Measurements from ENCODE around the gene PTK7.

PTK7 gene

DNA sequence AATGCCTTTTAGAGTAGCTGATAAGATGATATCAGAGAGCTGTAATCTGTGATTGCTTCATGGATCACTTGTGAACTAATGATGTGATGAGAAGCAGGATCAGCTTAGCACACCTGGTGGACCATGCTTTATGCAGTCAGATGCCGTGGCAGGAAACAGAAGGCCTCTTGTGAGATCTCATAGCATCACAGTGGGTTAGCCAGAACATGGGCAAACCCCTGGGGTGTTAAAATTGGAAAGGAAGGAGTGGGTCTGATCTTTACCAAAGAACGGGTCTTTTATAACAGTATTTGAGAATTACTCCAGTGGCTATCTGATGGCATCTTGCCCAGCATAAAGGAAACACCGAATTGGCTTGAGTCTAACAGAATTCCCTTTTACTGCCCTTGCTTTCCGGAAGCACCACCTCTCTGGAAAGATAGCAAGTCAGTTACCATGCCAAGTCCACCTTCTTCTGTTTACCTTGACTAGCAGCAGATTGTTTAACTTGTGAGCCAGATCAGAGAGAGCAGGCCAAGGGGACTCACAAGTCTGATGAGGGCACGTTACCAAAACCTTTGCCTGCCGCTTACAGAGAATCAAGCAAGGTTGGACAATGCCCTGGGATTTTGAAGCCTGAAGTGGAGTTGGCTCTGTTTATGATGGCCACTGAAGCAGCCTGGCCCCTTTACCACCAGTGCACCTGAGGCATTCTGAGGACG lies 74.1 kb downstream of the PTK7 start:
- Histone ChIP-seq H3K9me3 (ENCODE audit: insufficient read depth, low read length) (no peaks in the 10 kb centered on the region), H3K36me3 (replicated peaks; ENCODE audit: low read depth, low read length) (no peaks in the 10 kb centered on the region), H4K20me1 (ENCODE audit: insufficient read depth, low read length) (no peaks in the 10 kb centered on the region), H3K4me1 (ENCODE audit: low read length) (no peaks in the 10 kb centered on the region), H3K27me3 (ENCODE audit: low read depth, low read length) (peaks cover 7% of the 10 kb centered on the region; the same call in 1 of the 2 replicates), H3K9ac (ENCODE audit: low read length) (no peak overlapping the region), H2AFZ (ENCODE audit: low read depth, low read length) (no peak overlapping the region), H3K4me3 (ENCODE audit: low read length) (no peak overlapping the region), H3K79me2 (ENCODE audit: low read length) (no peaks in the 10 kb centered on the region), H3K4me2 (ENCODE audit: low read length) (no peak overlapping the region), H3K27ac (ENCODE audit: low read length) (no peak overlapping the region)
- TF ChIP-seq EZH2phosphoT487 (IDR thresholded peaks at IDR 0.05; ENCODE audit: low read depth) (no peak), CTCF (IDR thresholded peaks at IDR 0.05; ENCODE audit: low read depth, low read length) (no peak)

DNA sequence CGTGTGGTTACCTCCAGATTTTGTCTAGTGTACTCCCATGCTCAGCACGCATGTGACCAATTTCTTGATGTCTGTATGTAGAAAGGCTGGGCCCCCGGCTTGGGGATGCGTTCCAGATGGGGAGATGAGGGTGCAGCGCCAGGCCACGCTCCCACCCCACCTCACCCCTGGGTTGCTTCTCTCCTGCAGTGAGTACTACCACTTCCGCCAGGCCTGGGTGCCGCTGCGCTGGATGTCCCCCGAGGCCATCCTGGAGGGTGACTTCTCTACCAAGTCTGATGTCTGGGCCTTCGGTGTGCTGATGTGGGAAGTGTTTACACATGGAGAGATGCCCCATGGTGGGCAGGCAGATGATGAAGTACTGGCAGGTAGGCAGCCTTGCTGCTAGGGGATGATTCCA lies 83.5 kb downstream of the PTK7 start:
- no peak overlapping the region for H3K27ac ChIP-seq (ENCODE audit: low read length)
- no peak for TF ChIP-seq EZH2phosphoT487 (IDR thresholded peaks at IDR 0.05; ENCODE audit: low read depth)
- no peak for TF ChIP-seq CTCF (IDR thresholded peaks at IDR 0.05; ENCODE audit: low read depth, low read length)
- no peaks in the 10 kb centered on the region for H3K36me3 ChIP-seq (replicated peaks; ENCODE audit: low read depth, low read length)
- no peak overlapping the region for H2AFZ ChIP-seq (ENCODE audit: low read depth, low read length)
- H3K9ac ChIP-seq (ENCODE audit: low read length), result no peak overlapping the region
- H3K4me2 ChIP-seq (ENCODE audit: low read length), result no peak overlapping the region
- H3K27me3 ChIP-seq (ENCODE audit: low read depth, low read length), result peaks cover 4% of the 10 kb centered on the region; the same call in 1 of the 2 replicates
- H3K79me2 ChIP-seq (ENCODE audit: low read length), result no peaks in the 10 kb centered on the region
- no peak overlapping the region for H3K4me3 ChIP-seq (ENCODE audit: low read length)
- H3K4me1 ChIP-seq (ENCODE audit: low read length), result no peaks in the 10 kb centered on the region
- H4K20me1 ChIP-seq (ENCODE audit: insufficient read depth, low read length), result no peaks in the 10 kb centered on the region
- no peaks in the 10 kb centered on the region for H3K9me3 ChIP-seq (ENCODE audit: insufficient read depth, low read length)

DNA sequence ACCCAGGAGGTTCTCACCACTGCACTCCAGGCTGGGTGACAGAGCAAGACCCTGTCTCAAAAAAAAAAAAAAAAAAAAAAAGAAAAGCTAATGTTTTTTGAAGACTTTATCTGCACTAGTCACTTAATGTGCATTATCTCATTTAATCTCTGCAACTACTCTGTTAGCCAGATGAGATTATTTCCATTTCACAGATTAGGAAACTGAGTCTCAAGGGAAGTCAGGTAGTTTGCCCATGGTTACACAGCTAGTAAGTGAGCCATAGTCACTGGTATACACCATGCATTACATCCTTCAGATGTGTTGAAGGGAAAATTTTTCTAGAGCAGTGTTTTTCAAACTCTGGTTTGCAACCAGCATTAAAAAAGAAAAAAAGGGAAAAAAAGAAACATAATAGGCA lies 87.8 kb downstream of the PTK7 start:
- TF ChIP-seq EZH2phosphoT487 (IDR thresholded peaks at IDR 0.05; ENCODE audit: low read depth), result no peak
- TF ChIP-seq CTCF (IDR thresholded peaks at IDR 0.05; ENCODE audit: low read depth, low read length), result no peak
- peaks cover 4% of the 10 kb centered on the region; the same call in 1 of the 2 replicates for H3K27me3 ChIP-seq (ENCODE audit: low read depth, low read length)
- no peaks in the 10 kb centered on the region for H3K36me3 ChIP-seq (replicated peaks; ENCODE audit: low read depth, low read length)
- no peak overlapping the region for H3K4me3 ChIP-seq (ENCODE audit: low read length)
- H4K20me1 ChIP-seq (ENCODE audit: insufficient read depth, low read length), result no peaks in the 10 kb centered on the region
- no peak overlapping the region for H3K9ac ChIP-seq (ENCODE audit: low read length)
- H3K9me3 ChIP-seq (ENCODE audit: insufficient read depth, low read length), result no peaks in the 10 kb centered on the region
- no peak overlapping the region for H2AFZ ChIP-seq (ENCODE audit: low read depth, low read length)
- H3K79me2 ChIP-seq (ENCODE audit: low read length), result no peaks in the 10 kb centered on the region
- no peak overlapping the region for H3K4me2 ChIP-seq (ENCODE audit: low read length)
- no peak overlapping the region for H3K27ac ChIP-seq (ENCODE audit: low read length)
- no peaks in the 10 kb centered on the region for H3K4me1 ChIP-seq (ENCODE audit: low read length)

GRCh38 chr6:43170417-43170930 lies 94.4 kb downstream of the PTK7 start:
- Histone ChIP-seq H3K4me3 (ENCODE audit: low read length) (peak overlapping the region; percentile 86), H3K9me3 (ENCODE audit: insufficient read depth, low read length) (no peaks in the 10 kb centered on the region), H3K36me3 (replicated peaks; ENCODE audit: low read depth, low read length) (peaks cover 12% of the 10 kb centered on the region), H3K9ac (ENCODE audit: low read length) (peak overlapping the region; percentile 91), H3K27ac (ENCODE audit: low read length) (peak overlapping the region; percentile 58), H3K4me2 (ENCODE audit: low read length) (peak overlapping the region; percentile 97), H2AFZ (ENCODE audit: low read depth, low read length) (peak overlapping the region; percentile 48; the same call in 1 of the 2 replicates), H3K79me2 (ENCODE audit: low read length) (peaks cover 35% of the 10 kb centered on the region), H3K27me3 (ENCODE audit: low read depth, low read length) (no peaks in the 10 kb centered on the region), H3K4me1 (ENCODE audit: low read length) (peaks cover 31% of the 10 kb centered on the region), H4K20me1 (ENCODE audit: insufficient read depth, low read length) (peaks cover 25% of the 10 kb centered on the region)
- TF ChIP-seq CTCF (IDR thresholded peaks at IDR 0.05; ENCODE audit: low read depth, low read length), result no peak
- TF ChIP-seq EZH2phosphoT487 (IDR thresholded peaks at IDR 0.05; ENCODE audit: low read depth), result no peak
